NCI-H2171 treated with DMSO at 0.1 percent for 48 hours (cell line): Measurements from ENCODE around the gene EVC2.

ENCODE experiments used
- DNase-seq: peaks from one replicate; lab custom pipeline; 2025; lab: John Stamatoyannopoulos, UW

Gene EVC2

DNA sequence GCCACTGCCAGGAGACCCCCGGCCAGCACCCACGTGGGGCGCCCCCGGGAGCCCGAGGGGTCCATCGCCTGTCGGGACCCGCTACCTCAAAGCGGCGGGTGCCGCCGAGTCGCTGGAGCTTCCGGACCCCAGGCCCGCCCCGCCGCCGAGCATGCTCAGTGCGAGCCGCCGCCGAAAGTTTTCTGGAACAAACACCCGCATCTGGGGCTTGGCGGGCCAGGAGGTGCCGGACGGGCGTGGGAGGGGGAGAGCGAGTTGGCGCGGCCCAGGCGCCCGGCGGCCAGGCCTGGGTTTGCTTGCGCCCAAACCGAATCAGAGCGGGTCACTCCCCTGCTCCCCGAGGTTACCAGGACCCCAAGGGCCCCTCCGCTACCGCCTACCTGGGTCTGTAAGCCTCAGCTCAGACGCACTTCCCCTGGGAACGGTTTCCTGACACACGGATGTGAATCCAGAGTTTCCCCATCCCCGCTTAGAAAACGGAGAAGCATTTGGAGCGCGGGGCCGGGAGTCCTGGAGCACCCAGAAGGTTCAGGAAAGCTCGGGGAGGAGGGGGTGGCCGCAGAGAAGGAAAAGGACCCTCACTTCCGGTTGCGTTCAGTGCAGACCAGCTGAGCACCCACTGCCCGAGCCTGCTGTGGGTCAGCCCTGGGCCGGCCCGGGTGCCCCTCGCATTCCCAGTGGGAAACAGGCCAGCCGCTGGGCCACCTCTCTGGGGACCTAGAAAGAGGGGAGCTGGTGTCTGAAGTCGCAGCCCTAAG lies at the start of gene EVC2:
TSS of gene EVC2 (minus strand) at position 111 of the 758 bp plus-strand sequence. CDS start at position 65, 46 bp downstream.
- no peak for DNase-seq

- DNase-seq, result no peak
Observed at GRCh38 chr4:5757954-5758353, 49.6 kb upstream of the EVC2 start.

DNA sequence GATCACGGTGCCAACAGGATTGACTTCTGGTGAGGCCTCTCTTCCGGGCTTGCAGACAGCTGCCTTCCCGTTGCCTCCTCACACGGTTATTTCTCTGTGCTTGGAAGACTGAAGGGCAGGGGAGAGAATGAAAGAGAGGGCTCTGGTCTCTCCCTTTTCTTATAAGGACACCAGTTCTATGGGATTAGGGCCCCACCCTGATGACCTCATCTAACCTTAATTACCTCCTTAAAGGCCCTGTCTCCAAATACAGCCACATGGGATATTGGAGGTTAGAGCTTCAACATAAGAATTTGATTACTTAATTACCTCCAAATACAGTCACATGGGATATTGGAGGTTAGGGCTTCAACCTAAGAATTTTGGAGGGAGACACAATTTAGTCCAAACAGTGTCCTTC lies 49.2 kb upstream of the EVC2 start:
- no peak for DNase-seq

- no peak for DNase-seq
Observed at GRCh38 chr4:5757091-5757490, 48.7 kb upstream of the EVC2 start.

DNA sequence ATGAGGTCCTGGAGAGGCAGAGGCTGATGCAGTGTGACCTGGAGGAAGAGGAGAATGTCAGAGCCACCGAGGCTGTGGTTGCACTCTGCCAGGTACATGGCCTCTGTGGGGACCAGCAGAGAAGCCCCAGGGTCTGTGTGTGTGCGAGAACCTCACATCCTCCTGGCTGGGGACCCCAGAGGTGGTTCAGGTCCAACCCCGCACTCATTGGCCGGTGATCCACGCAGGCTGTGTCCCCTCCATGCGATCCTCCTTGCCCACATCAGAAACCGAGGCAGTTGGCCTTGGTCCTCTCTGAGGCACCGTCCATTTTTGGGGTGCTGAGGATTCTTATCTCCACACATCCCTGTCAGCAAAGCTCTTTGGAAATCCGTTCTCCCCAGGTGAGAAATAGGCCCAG lies 47.9 kb upstream of the EVC2 start:
- DNase-seq, result no peak

GRCh38 chr4:5755679-5756078 lies 47.3 kb upstream of the EVC2 start:
- no peak for DNase-seq

- no peak for DNase-seq
Observed at GRCh38 chr4:5755161-5755560, 46.8 kb upstream of the EVC2 start.

GRCh38 chr4:5754529-5754881 lies 46.1 kb upstream of the EVC2 start:
- no peak for DNase-seq

DNA sequence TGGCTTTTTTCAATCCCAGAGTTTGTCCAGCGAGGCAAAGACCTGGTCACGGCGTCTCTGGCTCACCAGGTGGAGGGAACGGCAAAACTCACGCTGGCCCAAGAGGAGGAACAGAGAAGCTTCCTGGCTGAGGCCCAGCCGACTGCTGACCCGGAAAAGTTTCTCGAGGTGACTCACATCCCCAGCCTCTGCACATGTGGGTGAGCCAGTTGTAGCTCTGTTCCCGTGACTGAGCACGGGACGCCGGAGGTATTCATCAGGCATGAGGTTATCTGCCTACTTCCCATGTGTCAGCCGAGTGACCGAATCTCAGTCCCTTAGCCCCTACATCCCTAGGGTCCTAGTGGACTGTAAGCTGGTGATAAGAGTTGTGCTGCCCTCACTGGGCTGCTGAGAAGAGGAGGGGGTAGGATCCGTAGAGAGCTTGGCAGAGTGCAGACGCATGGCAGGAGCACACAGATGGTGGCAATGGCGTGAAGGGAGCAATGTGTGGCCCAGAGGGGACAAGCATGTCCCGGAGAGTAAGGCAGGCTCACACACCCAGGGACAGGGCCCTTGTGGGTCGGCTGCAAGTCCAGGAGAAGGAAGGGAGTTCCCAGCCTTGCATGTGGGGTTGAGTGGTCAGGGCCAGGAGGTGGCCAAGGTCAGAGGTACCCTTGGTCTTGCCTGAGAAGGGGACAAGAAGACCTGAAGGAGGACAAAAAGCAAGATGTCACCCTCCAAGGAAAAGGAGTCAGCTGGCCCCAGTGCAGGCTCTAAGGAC lies 45.6 kb upstream of the EVC2 start:
- no peak for DNase-seq

- DNase-seq, result no peak
Observed at GRCh38 chr4:5753366-5753765, 45.0 kb upstream of the EVC2 start.

DNA sequence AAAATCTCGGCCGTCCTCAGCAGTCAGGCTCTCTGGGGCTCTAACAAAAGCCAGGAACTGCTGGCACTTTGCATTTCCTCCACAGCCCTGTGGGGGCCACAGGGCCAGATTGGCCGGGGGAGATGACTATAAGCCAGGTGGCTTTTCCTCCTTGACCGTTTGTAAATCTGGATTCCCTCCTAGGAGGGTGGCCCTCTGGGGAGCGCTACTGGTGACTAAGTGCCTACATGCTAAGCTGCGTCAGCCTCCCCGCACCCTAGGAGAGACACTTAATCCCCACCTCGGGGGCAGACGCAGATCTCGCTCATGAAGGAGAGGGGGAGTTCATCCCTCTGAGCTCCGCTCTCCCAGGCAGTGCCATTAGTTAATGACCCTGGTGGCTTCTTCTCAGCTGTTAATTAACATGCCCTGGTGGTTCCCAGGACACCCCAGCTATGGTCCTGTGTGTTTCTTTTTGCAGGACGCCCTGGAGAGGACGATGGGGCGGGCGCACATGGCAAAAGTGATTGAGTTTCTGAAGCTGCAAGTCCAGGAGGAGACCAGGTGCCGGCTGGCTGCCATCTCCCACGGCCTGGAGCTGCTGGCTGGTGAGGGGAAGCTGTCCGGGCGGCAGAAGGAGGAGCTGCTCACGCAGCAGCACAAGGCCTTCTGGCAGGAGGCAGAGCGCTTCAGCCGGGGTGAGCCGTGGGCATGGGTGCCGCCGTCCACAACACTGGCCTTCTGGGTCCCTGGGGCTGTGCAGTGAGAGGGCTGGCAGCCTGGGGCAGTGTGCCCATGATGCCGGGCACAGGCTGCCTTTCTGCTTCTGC lies 44.2 kb upstream of the EVC2 start:
- no peak for DNase-seq

- DNase-seq, result no peak
Observed at GRCh38 chr4:5751666-5752375, 43.5 kb upstream of the EVC2 start.

DNA sequence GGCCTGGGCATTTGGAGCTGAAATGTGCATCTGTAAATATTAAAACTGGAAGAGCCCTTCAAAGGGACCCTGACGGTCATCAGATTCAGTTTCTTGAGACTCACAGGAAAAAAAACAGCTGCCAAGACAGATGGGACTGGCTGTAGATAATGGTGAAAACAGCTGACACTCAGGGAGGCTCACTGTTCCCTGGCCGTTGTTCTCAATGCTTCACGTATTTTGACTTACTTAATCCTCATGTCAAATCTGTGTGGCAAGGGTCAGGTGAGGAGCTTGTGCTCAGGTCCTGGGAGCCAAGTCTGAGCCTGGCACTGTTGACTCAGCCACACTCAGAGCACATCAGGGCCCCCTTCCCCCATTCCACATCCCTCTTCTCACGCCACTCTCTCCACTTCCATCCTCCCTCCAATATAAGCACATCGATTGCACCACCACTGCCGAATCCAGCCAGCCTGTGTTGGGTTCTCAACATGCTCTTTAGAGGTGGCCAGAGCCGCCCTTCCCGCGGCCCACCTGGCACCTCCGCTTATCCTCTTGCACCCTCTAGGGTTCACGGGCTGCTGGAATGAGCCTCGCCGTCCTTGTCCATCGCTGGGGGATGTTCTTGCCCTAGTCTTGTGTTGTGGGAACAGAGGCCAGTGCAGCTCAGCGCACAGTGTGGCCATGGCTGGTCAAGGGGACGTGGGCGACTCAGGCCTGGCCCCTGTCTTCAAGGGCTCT lies 42.7 kb upstream of the EVC2 start:
- no peak for DNase-seq

DNA sequence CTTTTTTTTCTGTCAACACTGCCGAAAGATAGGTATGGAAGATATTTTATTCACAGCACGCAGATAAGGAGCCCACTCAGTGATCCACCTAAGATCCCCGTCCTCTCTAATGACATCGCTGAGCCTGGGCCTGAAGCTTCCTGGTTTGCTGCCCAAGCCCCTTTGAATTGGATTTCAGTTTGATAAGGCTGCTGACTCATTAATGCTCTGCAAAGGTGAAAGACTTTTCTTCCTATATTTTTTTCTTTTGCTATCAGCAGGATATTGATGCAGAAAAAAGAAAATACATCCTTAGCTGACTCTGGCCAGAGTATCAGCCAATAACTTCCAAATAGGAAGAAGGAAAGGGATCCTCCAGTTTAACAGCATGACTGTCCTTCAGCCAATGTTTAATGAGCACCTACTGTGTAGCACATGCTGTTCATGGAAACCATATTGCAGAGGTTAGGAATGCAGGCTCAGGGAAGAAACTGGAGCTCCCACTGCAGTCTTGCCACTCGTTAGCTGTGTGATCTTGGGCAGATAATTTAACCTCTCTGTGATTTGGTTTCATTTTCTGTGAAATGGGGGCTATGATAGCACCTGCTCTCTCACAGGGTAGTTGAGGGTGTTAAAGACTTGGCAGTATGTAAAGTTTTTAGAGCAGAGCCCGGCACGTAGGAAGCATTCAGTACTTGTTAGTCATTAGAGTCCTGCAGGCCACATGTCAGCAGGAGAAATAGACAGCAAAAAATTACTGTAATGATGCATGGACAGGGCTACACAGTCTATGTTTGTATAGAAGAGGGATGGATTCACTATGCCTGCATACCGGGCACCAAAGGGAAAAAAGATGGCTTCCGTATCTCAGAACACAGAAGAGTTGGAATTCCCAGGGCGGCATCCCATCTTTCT lies 41.9 kb upstream of the EVC2 start:
- DNase-seq, result no peak

DNA sequence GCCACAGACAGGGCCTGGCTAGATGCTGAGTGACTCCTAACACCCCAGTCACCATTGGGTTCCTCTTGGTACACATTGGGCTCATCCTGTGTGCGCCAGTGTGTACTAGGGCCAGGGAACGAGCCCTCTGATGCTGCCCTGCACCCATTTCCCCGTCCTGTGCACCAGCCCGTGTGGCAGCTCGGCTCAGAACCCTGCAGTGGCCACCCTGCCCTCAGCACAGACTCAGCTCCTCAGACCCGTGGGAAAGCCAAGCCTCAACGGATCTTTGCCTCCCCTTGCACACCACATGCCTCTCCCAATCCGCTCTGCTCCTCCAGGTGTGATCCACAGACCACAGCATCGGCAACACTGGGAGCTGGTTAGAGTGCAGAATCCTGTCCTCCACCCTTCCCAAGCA lies 41.2 kb upstream of the EVC2 start:
- no peak for DNase-seq

DNA sequence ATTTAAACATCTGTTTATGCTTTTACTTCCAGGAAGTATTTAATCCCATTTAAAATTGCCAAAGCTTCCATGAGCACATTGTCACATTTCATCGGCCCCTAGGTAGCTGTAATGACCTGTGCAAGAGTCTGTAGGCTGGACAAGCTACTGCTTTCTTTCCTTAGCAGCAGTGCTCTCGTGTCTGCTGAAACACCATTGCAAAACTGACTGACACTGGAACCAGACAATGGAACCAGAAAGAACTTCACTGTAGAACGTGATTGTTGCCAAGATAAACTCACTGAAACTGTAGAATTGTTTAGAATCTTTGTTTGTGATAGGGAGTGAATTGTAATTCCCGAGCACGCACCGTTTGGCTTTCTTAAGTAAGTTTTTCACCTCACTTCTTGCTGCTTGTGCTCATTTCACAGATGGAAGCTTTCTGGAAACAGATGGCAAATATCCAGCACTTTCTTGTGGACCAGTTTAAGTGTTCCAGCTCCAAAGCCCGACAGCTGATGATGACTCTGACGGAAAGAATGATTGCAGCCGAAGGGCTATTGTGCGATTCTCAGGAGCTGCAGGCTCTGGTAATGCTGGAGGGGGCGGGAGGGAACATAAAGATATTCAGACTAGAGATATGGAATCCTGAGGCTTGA lies 39.5 kb upstream of the EVC2 start:
- no peak for DNase-seq

DNA sequence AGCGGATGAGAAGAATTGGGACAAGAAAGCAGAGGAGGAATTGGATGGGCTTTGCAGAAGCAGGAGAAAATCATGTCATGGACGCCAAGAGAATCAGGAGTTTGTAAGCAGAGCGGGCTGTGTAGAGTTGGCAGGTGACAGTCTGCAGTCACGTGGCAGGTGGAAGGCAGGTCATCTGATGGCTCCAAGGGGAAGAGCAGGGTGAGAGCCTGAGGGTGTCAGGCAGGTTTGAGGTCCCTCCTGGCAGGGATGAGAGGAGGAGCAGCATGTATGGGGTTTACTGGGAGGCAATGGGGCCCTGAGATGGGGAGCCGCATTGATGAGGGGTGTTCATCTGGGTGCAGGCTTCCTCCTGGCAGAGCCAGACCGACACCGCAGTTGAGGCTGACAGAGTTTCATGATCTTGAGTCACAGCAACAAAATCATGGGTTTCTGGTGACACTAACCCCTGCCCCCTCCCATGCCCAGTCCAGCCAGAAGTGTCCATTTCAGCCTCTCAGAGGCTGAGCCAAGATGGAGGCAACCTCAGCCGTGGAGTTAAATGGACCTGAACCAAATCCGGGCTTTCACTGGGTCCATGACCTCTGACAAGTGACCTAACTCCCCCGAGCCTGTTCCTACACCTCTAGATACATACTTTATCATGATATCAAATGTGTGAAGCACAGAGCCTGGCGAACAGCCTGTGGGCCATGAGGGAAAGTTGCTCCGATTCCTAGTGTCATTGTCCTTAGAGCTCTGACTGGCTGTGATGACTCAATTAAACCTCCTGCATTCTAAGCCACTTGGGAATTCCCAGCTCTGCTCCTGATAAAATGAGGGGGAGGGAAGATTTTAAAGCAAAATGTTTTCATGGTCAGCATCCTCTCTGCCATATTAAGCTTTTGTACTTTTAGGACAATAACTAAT lies 38.7 kb upstream of the EVC2 start:
- DNase-seq, result no peak

DNA sequence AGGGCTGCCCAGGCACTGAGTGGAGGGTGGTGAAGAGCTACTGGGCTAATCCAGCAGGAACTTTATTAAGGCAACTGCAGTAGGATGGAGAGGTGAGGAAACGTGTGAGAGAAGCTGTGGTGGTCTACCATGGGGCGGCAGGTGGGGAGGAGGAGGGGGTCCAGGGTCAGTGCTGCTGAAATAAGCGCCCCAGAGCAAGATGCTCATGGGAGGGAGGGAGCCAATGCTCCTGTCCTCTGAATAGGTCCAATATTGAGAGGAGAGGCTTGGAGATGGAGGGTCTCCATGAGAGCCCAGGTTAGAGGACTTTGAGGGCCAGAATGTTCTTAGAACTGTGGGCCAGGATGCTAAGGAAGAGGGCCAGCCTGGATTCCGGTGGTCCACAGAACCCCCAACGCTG lies 37.9 kb upstream of the EVC2 start:
- DNase-seq, result no peak

DNA sequence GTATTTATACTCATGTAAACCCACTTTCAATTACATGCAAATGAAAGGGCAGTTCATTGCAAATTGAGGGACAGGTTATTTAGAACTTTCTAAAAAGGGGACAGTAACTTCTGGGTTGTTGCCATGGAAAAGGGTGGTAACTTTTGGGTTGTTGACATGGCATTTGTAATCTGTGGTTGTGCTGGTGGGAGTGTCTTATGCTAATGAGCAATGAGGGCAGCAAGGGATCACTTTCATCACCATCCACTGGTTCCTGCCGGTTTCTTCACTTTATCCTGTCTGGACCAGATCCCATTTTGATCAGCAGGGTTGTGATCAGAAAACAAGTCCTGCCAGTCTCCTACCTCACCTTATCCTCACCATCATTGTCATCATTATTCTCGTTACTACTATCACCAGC lies 34.6 kb upstream of the EVC2 start:
- DNase-seq, result no peak
